GM19099 (cell line): Measurements from ENCODE around the gene KLHL40.

Experiments
- POLR2A ChIP-seq: IDR thresholded peaks from 3 replicates; pipeline ENCODE4 v1.6.1; 2011; ENCODE audit warnings: low read depth; ENCODE audit not compliant: insufficient read length; ENCODE audit errors: extremely low read depth

Gene KLHL40

GRCh38 chr3:42730294-42730693, 45.0 kb downstream of the KLHL40 start:
- no peak for TF ChIP-seq POLR2A

GRCh38 chr3:42730706-42731420, 45.5 kb downstream of the KLHL40 start:
- no peak for TF ChIP-seq POLR2A

DNA sequence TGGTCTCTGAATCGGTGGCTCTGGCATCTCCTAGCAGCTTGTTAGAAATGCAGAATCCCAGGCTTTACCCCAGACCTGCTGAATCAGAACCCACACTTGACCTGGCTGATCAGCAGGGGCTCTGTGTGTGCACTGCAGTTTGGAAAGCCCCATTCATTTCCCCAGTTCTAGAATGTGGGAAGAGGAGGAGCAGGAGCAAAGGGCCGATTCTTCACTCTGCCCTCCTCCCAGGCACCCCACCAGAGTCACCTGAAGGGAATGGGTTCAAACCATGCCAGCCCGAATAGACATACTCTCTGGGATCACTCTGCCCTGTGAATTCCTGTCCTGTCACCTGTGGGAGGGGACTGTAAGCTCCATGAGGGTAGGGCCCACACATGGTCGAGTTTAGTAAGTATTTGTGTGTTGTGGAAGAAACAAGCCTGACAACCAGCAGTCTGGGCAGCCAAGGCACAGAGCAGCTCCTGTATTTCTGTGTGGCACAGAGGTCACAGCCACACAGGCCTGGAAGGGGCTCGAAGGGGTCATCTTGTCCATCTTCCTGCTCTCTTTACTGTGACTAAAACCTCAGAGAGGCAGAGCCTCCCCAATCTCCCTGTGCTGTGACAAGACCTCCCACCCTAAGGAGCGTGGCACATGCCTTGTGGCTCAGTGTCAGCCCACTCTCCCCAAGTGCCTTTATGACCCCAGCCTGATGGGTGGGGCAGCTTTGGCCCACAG, 46.3 kb downstream of the KLHL40 start:
- no peak for TF ChIP-seq POLR2A

GRCh38 chr3:42732196-42732828, 47.0 kb downstream of the KLHL40 start:
- no peak for TF ChIP-seq POLR2A

GRCh38 chr3:42732829-42733459, 47.6 kb downstream of the KLHL40 start:
- no peak for TF ChIP-seq POLR2A

DNA sequence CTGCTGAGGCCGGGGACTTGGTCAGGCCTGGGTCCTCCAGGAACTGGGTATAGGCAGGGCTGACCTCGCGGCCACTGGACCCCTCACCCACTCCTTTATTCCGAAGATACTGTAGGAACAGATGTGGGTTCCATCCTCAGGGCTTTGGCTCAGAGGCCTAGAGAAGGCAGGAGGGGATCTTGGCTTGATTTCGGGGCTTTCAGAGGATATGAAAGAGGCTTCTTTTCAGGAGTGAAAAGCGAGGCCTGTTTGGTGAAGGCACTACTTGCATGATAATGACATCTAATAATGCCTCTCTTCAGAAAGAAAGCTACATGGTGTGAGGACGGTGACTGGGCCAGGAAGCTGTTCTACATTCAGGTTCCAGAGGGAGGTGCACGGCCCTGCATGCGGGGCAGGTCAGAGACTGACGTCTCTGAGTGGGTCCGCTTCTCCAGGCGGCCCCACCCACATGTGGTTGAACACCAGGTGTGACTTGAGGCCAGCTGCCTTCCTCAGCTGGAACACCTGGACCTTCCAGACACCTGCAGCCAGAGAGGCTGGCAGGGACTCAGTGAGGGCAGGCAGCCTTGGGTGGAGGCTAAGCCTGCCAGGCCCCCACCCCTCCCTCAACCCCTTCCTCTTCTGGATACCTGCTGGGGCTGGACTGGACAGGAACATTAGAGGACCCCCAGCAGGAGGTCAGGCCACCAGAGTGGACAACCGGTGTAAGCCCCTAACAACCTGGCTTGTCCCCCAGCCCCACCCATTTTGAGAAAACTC, 48.3 kb downstream of the KLHL40 start:
- TF ChIP-seq POLR2A, result no peak

DNA sequence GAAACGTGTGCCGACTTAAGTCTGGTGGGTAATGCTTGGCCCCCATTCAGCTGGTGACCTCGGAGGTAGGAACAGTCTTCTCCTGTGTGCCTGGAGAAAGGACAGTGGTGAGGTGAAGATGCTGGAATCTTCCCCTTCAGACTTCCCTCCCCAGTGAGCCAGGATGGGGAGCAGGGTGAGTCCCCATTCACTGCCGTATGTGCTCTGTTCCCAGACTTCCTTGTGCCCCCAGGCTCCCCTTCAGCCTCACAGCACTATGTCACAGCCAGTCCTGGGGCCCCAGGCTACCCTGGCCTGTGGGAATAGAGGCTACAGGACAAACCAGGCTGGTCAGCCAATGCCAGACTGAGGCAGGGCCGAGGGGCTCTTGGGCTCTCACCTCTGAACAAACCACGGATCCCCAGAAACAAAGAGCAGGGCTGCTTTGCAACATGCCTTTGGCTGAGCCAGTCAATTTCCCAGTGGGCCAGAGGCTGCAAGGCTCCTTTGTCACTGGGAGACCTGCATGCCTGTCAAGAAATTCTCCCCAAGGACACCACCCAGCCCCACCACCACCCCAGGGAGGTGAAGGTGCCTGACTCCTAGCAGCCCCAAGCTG, 49.0 kb downstream of the KLHL40 start:
- no peak for TF ChIP-seq POLR2A

DNA sequence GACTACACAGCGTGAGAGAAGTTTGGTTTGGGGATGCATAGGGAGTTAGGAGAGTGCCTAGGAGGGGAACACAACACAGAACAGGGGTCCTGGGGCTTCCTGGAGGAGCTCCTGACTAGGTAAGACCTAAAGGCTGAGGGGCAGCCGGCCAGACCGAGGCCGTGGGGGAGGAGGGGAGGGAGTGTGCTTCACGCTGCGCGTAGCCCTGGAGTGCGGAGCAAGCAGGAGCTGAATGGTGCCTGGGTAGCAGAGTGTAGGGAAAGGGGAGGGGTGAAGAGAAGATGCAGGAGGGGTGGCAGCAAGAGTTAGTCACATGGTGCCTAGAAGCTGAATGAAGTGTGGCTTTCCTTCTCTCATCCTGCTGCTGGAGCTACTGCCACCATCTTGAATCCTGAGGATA, 49.7 kb downstream of the KLHL40 start:
- TF ChIP-seq POLR2A, result no peak

GRCh38 chr3:42735615-42736014, 50.3 kb downstream of the KLHL40 start:
- TF ChIP-seq POLR2A, result no peak

- TF ChIP-seq POLR2A, result no peak
These were observed 50.7 kb downstream of the KLHL40 start for GRCh38 chr3:42736081-42736480.

DNA sequence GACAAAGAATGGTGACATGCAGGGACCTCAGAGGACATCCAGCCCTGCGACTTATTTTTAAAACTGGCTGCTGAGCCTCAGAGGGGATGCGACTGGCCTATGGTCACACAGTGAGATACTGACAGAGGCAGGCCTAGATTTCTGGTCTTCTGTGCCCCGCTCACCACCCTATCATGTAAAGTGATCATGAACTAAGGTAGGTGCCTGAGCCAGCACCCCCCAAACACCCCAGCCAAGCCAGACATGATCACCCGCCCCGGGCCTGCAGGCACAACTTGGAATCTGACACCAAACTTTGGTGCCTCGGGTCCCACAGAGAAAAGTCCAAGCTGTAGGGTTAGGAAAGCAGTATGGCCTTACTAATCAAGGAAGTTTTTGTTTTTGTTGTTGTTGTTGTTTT, 51.2 kb downstream of the KLHL40 start:
- TF ChIP-seq POLR2A, result no peak

DNA sequence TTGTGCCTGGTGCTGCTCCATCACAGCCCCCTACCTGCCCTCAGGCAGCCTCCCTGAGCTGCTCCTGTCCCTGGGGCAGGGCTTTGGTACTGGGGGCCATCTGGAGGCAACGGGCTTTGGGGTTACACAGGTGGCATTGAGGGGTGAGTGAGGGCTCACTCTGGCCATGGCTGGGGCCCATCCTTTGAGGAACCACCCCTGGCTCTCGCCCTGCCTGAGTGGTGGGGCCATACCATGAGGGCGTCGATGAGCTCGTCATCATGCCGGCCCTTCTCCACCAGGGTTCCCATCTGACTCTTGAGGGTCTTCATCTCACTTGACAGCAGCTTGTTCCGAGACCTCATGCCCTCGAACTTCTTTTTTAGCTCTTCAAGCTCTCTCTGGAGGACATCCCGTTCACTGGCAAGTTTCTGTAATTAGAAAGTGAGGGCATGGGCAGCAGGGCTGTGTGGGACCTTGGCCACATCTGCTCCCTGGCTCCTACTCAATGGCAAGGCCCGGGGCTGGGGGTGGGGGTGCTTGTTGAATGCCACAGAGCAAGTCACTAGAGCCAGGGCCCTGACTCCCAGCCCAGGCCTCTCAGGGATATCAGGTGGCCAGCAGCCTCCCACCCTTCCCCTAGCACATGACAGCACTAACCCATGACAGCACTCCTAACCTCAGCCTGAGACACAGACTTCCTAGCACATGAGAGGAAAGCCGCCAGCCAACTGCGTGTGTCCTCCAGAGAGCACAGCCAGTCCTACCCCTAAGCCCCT, 54.2 kb downstream of the KLHL40 start:
- no peak for TF ChIP-seq POLR2A

DNA sequence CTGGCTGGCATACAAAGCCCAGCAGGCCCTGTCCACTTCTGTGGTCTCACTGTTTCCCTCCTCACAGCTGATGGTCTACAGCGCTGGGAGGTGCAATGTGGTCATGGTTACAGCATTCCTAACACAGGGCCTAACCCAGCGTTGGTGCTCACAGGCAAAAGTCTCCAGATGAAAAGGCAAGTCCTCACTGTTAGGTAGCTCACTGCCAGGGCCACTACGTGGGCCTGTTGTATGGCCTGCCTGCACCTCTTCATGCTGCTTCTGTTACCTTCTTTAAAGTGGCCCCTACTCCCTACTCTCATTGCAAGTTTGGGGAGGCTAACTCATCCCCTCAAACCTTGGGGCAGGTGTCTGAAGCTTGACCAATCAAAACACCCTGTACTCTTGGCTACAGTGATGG, 56.5 kb downstream of the KLHL40 start:
- TF ChIP-seq POLR2A, result no peak
